Measurements from ENCODE around the gene STRADB.
"Not testable (repeated sequence)": the region's sequence is repeated elsewhere in the genome, so short reads cannot be mapped to it uniquely, and the experiment has no call there.

Gene STRADB

DNA sequence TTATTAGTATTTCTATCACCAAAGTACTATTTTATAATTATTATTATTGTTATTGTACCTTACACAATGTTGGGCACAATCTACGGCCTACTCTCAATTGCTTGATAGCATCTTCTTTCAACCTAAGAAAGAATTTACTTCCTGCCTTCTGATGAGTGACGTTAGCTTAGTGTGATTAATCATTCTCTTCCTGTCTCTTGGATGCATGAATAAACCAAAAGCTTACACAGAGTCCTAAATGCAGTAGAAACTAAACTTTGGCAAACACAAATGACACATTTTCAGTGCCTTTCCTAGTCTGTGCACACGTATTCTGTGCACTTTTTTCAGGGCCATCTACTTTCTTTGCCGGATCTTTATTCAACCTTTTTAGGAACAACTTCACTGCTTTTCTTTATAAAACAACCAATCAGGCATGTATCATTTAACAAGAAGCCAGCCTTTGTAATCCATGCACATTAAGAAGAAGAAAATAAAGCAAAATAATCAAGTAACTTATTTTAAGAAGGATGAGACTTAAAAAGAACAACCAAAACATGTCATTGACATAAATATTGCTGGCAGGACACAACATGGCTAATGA is 19.4 kb upstream of the STRADB start:
- no peak for DNase-seq

DNA sequence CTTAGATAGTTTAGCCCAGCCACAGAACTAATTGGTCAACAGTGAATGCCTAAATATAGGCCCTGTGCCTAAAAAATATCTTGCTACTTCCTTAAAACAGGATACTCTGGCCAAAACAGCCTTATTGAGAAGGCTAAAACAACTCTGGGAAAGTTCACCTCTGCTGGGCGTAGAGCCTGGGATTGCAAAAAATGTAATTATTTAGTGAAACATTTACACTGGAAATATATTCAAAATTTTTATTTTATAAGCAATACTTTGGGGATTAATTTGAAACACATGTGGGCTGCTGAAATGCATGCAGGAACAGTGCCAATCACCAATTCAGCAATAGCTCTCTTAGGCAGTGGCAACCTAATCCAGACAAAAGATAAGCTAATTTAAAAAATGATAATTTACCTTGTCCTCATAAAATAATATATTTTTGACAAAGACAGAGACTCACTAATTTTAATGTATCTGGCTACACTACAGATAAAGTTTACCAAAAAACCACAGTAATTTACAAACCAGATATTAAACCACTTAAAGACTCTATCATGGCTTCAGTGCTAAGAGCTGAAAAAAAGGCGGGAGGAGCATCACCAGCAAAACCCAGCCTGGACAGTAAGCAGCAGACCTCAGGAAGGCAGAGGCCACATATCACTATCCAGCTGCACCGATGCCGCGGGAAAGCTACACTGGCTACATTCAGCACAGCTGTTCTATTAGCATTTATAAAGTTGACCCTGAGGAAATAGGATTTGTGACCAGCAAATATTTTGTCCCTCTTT is 18.7 kb upstream of the STRADB start:
- no peak for DNase-seq

DNA sequence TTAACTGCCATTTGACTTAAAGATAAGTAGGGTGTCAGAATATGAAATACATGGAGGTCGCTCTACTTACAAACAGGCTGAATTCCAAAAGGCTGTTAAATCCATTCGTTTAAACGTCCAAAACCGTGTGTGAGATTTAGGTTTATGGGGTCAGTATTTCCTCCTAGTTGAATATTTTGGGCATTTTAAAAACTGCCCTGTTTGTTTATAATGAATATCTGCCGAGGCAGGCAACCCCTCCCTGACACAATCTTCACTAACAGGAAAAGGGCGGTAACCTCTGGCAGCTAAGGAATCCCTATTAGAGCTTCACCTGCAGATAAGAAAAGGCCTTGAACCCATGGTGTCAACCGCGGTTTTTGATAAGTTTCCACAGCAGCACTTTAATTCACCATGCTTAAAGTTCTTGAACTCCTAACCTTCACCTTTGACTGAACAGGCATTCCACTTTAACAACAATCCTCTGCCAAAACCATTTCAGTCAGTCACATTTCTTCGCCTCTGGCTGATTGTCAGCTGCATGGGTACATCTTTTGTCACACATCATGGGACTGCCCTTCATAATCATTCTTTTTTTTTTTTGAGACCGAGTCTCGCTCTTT is 18.0 kb upstream of the STRADB start:
- DNase-seq: no peak

DNA sequence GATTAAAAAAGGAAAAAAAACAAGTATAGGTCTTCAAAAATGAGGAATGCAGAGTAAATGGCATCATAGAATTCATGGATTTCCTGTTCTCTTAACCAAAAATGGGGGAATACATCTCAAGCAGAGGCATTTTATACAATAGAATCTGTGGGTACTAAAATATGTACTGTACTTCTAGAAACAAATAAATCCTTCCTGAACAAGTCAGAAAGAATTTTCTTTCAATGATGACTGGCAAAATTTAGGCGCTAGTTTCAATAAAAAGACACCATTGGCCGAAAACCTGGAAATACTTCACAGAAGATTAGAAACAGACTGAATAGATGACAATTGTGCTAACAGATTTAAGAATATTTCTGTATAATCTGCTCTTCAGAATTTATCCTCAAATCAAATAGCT is 15.4 kb upstream of the STRADB start:
- DNase-seq: no peak

DNA sequence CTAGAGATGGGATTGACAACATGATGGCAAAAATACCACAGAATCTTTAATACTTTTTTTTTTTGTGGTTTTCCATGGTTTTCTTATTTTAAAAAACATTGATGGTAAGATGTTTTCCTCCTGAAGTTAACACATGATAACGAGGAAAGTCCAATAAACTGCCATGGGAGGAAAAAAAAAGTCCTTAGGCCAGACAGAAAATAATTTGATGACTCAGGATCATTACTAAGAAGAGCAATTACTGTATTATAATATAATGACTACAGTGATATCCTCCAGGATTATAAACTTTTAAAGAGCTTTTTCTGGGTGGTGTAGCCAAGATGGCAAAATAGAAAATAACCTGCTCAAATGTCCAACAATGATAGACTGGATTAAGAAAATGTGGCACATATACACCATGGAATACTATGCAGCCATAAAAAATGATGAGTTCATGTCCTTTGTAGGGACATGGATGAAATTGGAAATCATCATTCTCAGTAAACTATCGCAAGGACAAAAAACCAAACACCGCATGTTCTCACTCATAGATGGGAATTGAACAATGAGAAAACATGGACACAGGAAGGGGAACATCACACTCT is 12.1 kb upstream of the STRADB start:
- DNase-seq: not testable (repeated sequence)

DNA sequence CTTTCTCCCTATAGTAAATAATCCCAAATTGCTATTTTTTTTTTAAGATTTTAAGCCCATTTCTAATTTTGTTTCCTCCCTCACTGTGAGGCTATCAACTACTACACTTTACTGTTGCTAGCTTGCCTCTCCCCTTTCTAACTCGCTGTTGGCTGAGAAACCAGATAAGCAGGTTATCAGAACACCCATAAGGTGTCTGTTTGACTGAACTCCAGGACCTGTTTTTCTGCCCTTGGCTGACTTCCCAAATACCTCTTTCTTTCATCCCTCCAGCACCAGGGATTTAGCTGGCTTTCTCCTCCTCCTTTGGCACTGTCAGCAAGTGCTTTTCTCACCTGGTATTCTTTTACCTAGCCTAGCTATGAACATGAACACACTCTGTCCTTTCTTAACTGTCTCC is 11.4 kb upstream of the STRADB start:
- no peak for DNase-seq

DNA sequence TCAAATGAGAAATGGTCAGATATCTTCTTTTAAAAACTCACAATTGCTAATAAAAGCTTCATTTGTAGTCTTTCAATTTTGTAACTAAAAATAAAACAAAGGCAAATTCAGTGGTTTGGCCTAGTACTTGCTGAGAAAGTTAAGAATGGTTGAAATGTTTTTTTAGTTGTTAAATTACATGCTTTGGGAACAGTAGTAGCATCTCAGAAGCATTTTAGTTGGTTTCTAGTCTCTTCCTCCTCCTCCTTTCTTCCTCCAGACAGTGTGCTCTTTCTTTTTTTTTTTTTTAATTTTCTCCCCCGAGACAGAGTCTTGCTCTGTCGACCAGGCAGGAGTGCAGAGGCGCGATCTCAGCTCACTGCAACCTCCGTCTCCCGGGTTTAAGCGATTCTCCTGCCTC is 10.1 kb upstream of the STRADB start:
- no peak for DNase-seq

DNA sequence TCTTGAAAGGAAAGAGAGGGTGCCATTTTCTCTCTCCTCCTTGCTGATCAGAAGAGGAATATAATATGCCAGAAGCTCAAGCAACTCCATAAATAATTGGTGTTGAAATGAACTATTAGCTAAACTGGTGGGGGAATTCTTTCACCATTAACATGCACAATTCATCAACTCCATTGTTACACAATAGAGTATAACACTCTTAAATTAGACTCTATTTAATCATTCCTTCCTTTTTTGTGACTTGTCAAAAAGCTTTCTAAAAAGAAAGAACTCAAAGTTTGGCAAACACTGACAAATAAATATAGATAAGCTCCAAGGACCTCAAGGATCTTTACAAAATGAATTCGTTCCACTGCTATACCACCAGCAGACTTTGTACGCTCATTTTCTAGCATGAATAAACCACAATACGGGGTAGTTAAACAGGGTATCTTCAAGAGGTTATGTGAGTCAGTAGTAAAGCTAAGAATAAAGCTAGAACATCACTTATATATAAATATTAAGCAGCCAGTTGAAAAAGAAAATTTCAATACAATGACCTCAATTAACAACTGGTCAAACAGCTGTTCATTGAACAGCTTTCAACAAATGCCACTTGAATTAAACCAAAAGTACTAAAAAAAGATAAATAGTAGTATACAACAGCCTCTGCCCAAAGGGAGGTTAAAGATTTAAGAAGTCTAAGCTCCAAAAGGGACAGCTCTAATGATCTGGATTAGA is 6.6 kb upstream of the STRADB start:
- DNase-seq: no peak

DNA sequence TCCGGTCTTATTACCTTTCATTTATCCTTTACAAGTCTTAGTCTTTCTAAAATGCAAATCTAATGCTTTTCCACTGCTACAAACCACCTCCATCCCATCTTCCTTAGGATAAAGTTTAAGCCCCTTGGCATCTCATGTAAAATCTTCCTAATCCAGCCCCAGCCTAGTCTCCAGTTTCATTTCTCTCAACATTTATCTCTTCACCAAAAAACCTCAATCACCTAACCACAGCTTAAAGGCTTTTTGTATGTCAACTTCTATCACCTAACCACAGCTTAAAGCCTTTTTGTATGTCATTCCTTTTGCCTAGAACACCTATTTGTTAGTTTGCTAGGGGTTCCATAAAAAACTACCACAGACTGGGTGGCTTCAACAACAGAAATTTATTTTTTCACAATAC is 4.5 kb upstream of the STRADB start:
- DNase-seq: no peak

DNA sequence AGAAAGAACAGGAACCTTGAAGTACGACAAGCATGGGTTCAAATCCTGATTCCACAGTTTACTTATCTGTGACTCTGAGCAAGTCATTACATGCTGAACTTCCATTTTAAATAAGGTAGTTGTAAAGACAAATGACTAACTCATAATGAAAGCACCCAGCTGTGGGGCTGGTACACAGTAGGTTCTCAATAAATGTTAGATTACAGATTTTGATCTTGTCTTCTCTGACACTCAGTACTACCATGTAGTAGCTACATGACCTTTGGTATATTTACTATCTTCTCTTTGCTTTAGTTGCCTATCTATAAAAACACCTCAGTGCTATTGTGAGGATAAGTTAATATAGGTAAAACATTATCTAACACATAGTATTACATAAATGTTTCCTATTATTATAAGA is 3.5 kb upstream of the STRADB start:
- no peak for DNase-seq

DNA sequence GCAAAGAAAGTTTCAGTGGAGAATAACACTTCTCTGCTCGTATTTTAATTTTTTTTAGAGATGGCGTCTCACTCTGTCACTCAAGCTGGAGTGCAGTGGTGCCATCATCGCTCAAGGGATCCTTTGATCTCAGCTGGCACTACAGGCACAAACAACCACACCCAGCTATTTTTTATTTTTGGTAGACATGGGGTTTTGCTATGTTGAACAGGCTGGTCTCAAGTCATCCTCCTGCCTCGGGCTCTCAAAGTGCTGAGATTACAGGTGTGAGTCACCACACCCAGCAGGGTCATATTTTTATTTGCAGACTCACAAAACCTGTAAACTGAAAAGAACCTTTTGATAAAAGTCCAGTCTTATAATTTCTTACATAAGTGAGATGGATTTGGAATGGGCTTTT is 2.8 kb upstream of the STRADB start:
- no peak for DNase-seq

DNA sequence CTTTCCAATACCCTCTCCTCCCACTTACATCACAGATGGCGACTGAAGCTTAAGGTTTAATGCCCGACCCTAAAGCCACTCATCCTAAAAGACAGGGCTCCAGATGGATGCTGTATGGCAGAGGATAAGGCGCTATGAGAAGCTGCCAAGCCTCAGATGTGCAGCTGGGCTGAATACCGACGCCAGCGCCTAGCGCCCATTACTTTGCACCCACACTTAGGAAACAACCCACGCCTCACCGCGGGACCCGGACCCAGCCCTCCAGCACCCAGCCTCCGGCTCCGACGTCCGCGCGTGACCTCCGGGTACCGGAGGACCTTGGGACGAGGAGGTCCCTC is 617 bp upstream of the STRADB start:
- no peak for DNase-seq

DNA sequence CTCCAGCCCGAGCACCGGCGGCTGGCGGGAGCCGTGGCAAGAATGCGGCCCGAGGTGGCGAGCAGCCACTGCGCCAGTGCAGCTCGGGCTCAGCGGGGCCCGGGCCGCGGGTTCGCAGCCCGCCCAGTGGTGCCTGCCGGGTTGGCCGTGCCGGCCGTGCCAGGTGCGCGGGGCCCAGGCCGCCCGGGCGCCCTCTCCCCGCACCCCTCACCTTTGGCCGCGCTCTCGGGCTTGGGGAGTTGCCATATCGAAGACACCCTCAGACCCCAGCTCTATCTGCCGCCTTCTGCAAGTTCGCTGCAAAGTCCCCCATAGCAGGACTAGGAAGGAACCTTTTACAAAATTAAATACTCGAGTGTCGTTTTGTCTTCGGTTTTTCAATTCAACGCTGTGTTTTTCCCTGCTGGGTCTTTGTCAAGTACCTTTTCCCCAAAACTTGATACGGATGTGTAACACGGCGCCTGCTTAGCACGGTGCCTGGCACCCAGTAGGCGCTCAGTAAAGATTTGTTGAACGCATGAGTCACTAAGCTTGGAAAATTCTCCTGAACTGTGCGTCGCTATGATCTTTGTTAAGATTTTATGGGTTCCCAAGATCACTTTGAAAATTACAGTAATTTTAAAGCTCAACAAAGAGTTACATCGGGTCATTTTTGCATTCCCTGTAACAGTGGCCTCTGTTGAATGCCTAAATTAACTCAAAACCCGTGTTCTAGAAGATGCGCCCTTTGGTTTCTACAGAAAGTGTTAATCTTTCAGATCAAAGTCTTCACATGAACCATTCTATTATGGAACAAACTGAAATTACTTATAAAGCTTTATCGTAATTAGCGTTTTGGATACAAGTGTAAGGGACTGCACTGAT is 750 bp downstream of the STRADB start:
- DNase-seq: no peak

DNA sequence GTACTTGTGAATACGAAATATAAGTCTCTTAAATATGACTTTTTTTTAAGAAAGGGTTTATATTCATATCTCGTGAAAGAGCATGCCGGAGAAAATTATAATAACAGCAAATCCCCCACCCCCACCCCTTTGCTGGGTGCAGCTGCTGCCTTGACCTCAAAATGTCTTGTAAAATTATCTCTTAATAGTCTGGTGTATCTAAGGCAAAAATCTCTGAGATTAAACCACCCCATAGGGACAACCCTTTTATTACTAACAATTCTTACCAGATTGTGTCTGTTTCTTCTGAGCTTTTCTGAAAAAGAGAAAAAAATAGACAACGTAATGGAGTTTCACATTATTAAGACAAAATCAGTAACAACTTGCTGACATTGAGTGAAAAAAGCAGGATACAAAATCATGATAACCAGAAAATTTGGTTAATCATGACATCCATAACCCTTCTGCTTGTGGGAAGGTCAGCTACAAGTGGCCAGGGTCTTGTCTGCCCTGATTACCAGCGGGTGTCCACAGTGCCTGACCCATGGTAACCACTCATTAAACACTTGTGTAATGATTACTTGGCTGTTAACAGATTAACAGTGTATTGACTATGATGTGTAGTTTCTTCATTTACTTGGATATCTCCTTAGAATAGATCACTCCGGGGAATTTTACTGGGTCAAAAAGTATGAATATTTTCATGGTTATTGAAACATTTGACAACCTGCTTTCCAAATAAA is 1.5 kb downstream of the STRADB start:
- no peak for DNase-seq

DNA sequence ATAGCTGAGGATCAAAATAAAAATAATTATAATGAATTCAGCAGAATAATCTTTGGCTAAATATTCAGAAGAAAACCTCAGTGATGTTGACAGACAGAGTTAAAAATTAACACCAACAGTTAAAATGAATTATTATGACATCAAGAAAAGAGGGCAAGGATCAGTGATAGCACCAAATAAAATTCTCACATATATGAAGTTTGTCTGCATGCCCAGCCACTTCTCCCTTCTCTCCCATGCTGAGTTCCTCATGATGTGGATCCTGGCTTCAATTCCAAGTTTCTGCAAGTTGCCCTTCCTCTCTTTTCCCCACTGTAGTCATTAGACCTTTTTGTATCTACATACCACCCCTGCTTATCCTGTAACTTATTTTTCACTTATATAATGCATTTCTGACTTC is 6.8 kb downstream of the STRADB start:
- DNase-seq: no peak

DNA sequence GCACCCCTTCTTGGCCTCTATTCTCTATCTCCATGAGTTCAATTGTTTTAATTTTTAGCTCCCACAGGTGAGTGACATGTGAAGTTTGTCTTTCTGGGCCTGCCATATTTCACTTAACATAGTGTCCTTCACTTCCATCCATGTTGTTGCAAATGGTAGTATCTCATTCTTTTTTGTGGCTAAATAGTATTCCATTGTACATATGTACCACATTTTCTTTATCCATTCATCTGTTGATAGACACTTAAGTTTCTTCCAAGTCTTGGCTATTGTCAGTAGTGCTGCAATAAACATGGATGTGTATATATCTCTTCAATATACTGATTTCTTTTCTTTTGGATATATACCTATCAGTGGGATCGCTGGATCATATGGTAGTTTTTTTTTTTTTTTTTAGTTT is 9.0 kb downstream of the STRADB start:
- no peak for DNase-seq

DNA sequence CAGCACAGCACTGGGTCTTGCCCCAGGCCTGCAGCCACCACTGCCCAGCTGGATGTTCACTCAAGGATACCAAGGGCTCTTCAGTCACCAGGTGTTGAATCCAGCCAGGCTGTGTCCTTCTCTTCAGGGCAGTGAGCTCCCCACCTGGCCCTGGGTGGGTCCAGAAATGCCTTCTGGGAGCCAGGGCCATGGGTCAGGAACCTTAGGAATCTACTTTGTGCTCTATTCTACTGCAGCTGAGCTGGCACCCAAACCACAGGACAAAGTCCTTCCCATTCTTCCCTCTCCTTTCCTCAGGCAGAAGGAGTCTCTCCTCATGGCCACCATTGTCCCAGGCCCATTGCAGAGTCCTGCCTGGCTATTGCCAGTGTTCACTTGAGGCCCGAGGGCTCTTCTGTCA is 13.0 kb downstream of the STRADB start:
- DNase-seq: no peak

DNA sequence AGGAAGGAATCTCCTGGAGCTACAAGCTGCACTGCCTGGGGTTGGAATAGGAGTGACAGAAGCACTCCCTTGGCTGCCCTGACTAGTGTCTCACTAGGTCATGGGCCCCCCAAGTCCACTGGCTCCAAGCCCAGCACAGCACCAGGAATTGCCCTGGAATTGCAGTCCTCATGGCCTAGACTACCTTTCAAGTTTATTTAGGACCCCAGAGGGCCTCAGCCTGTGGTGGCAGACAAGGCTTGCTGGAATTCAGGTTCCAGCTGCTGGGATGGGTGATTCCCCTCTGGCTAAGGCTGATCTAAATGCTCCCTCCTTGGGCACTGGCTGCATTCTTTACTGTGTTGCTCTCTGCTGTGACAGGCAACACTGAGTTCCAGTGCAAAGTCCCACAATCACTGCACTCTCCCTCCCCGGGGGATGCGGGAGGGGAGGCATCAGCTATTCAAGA is 14.0 kb downstream of the STRADB start:
- no peak for DNase-seq

DNA sequence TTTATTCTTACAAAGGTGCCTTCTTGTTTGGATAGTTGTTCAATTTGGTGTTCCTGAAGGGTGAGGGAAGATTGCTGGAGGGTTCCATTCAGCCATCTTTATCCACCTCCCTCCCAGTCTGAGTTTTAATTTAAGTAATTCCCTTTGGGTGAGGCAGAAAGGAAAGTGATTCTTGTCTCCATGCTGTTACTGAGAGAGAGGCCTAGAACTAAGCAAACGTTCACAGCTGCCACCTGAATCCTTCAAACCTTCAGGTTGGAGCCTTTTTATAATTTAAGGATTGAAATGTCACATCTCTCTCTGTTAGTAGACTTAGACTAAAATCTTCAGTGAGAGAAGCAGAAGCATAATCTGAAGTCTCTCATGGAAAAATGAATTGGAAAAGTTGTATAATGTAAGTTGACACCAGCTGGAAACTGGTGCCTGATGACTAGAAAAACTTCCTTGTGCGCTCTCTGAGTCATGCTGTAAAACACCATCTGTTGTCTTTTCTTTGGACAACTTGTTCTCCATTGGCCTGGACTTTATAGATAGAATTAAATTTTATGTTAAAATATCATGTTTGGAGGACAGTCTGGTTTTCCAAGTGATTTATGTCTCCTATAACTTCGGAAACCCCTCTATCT is 14.6 kb downstream of the STRADB start:
- DNase-seq: no peak

DNA sequence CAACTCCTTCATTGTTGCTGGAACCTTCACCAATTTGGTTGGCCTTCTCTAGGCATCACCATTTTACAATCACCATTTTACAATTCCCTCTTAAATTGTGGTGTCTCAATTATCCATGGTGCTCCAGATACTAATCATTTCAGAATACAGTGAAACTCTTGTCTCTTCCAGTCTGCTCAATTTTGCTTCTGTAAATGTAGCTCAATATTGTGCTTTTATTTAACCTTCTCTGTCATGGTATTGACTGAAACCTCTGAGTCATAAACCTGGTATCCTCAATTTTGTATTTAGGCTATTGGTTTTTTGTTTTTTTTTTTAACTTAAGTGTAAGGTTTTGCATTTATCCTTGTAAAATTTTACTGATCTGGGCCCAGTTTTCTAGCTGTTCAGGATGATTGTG is 16.1 kb downstream of the STRADB start:
- no peak for DNase-seq

All from NCI-H187 treated with DMSO at 0.1 percent for 48 hours (cell line).